HepG2 (cell line): ENCODE data around the gene FAM222A. TPM values are rescaled to one million over a fixed set of nuclear protein-coding genes. Genes with fewer than 3 reads are reported as not detected.

Source experiments
- ATAC-seq: fragments of 200-7000 bp; cut with Tn5 transposase; 3 replicates; pipeline ENCODE4 v1.9.1; 2020; ENCODE audit warnings: mild to moderate bottlenecking, moderate library complexity
- BruUV-seq: library from RNA; stranded (reverse); fragments of 400-500 nt; replicated peaks from 2 replicates; lab custom pipeline; 2021; lab: Mats Ljungman, UMichigan
- CTCF ChIA-PET: fragments of 300-600 bp; formaldehyde crosslinking; extraction: SDS; loops from one replicate; lab custom pipeline; 2021; ENCODE audit warnings: low total read pairs, inconsistent platforms, low intra/inter-chr PET ratio; lab: Yijun Ruan, JAX
- POLR2A ChIA-PET: fragments of 350-600 bp; sonication (Branson Sonifier 250); formaldehyde crosslinking; loops from one replicate; lab custom pipeline; 2020; ENCODE audit warnings: antibody characterized with exemption, inconsistent platforms; lab: Yijun Ruan, JAX
- DNase-seq: peaks from one replicate; pipeline ENCODE4 v3.0.0-alpha.2; 2015; ENCODE audit warnings: low spot score
- FAIRE-seq: peaks from 3 replicates; lab custom pipeline; 2011; peaks lifted over from hg19 to GRCh38; lab: Jason Lieb, UNC
- H2AFZ ChIP-seq: one replicate; pipeline ENCODE4 v1.6.1; 2011; ENCODE audit warnings: low read length, inconsistent platforms
- H3K27ac ChIP-seq: fragments of 300-600 bp; 3 replicates; pipeline ENCODE4 v1.8.0; 2011; ENCODE audit warnings: mixed run types, mild to moderate bottlenecking, mixed read lengths, low read length, inconsistent platforms; ENCODE audit not compliant: insufficient read depth; ENCODE audit errors: extremely low read length
- H3K27me3 ChIP-seq, 2 experiments: fragments of 200-600 bp in 1 of 2; 2 replicates in 1 of 2; 3 replicates in 1 of 2; pipeline versions ENCODE4 v1.6.0 to v1.8.0; 2011; ENCODE audit warnings: low read length in 2 of 2, mild to moderate bottlenecking in 2 of 2, moderate library complexity in 2 of 2, inconsistent platforms in 1 of 2; ENCODE audit not compliant: insufficient read depth in 2 of 2, control insufficient read depth in 1 of 2
- H3K36me3 ChIP-seq, 2 experiments: fragments of 200-600 bp in 1 of 2; replicated peaks in 1 of 2; 2 replicates in 1 of 2; 3 replicates in 1 of 2; pipeline versions ENCODE4 v1.5.1 to v1.8.0; 2011; ENCODE audit warnings: low read length in 2 of 2, inconsistent platforms in 1 of 2; ENCODE audit not compliant: insufficient read depth in 2 of 2, control insufficient read depth in 1 of 2
- H3K4me1 ChIP-seq: 2 replicates; pipeline ENCODE4 v1.5.1; 2012; ENCODE audit warnings: low read length, inconsistent platforms; ENCODE audit not compliant: insufficient read depth
- H3K4me2 ChIP-seq: 2 replicates; pipeline ENCODE4 v1.6.0; 2011; ENCODE audit warnings: low read depth, low read length, inconsistent platforms
- H3K4me3 ChIP-seq, 3 experiments: fragments of 200-600 bp in 1 of 3; sonication (generic), shearing (Covaris generic) in 1 of 3; replicated peaks in 1 of 3; 2 replicates each; pipeline ENCODE4 v1.5.1; 2011 to 2016; ENCODE audit warnings: low read length in 3 of 3, inconsistent platforms in 2 of 3, low read depth in 2 of 3, mild to moderate bottlenecking in 2 of 3, control low read depth in 1 of 3, mixed read lengths in 1 of 3; ENCODE audit not compliant: insufficient read depth in 1 of 3
- H3K79me2 ChIP-seq: one replicate; pipeline ENCODE4 v1.6.1; 2011; ENCODE audit warnings: low read length, inconsistent platforms; ENCODE audit not compliant: insufficient read depth
- H3K9ac ChIP-seq: 2 replicates; pipeline ENCODE4 v1.6.0; 2011; ENCODE audit warnings: mild to moderate bottlenecking, low read depth, low read length, inconsistent platforms; ENCODE audit not compliant: insufficient read depth
- H3K9me3 ChIP-seq: 2 replicates; pipeline ENCODE4 v1.5.1; 2012; ENCODE audit warnings: mild to moderate bottlenecking, low read length
- H4K20me1 ChIP-seq: 2 replicates; pipeline ENCODE4 v1.6.0; 2011; ENCODE audit warnings: inconsistent platforms, mild to moderate bottlenecking, low read length, moderate library complexity; ENCODE audit not compliant: insufficient read depth
- HCFC1 ChIP-seq: fragments of 150-350 bp; IDR thresholded peaks from 2 replicates; pipeline ENCODE4 v1.6.1; 2014; ENCODE audit warnings: low read depth, low read length
- NCOA1 ChIP-seq: sonication (generic); formaldehyde crosslinking; IDR thresholded peaks from 2 replicates; pipeline ENCODE4 v1.9.0; 2021; ENCODE audit warnings: missing genetic modification reagents
- POLR2G ChIP-seq: fragments of 200-400 bp; formaldehyde crosslinking; IDR thresholded peaks from 2 replicates; pipeline ENCODE4 v1.6.1; 2018; ENCODE audit warnings: mild to moderate bottlenecking, low read depth, low read length, moderate library complexity
- ZNF589 ChIP-seq: sonication (generic); formaldehyde crosslinking; conservative IDR thresholded peaks from 2 replicates; pipeline ENCODE4 v1.8.0; 2022; ENCODE audit warnings: mild to moderate bottlenecking, moderate library complexity, missing genetic modification reagents
- WGBS: methylation state at CpG from one replicate; pipeline ENCODE4 v1.1.6; 2017; ENCODE audit warnings: low lambda C conversion rate; 5-methylcytosine and 5-hydroxymethylcytosine counted together
- in situ Hi-C: cut with HindIII; loops from 2 replicates; pipeline ENCODE4 v1.10.0; 2017; ENCODE audit warnings: low pct_unique_long_range_greater_than_20kb; ENCODE audit not compliant: extremely low pct_ligation_motif_present
- intact Hi-C: fragments of 100-400 bp; cut with micrococcal nuclease; formaldehyde crosslinking; loops from one replicate; pipeline ENCODE4 v1.10.0; 2022; ENCODE audit not compliant: unreplicated experiment
- polyA plus RNA-seq, 8 experiments: library from polyadenylated mRNA; depleted of rRNA in 3 of 8; stranded (reverse) in 7 of 8; unstranded in 1 of 8; fragments of >200 nt; fragmentation: Illumina TruSeq in 4 of 8; extraction: Trizol in 4 of 8; gene quantifications; 2 replicates each; pipeline versions ENCODE4 v1.2.1 to v1.2.3, GENCODE V29; 2011 to 2016; ENCODE audit warnings: low read depth in 4 of 8, missing spikeins in 1 of 8, mixed read lengths in 1 of 8; ENCODE audit not compliant: insufficient read depth in 1 of 8
- total RNA-seq, 5 experiments: library from RNA; depleted of rRNA; stranded (reverse); fragments of >200 nt; fragmentation: Illumina TruSeq; extraction: Trizol; gene quantifications; 2 replicates each; pipeline ENCODE4 v1.2.3, GENCODE V29; 2016; ENCODE audit warnings: low read depth in 1 of 5
- TF ChIP-seq, protein P1 (sequence below): sonication (generic); formaldehyde crosslinking; IDR thresholded peaks from 2 replicates; pipeline ENCODE4 v1.5.0; 2020; ENCODE audit warnings: missing genetic modification reagents
- TF ChIP-seq, protein P2 (sequence below): sonication (generic); formaldehyde crosslinking; IDR thresholded peaks from 2 replicates; pipeline ENCODE4 v1.4.0; 2020; ENCODE audit warnings: low read depth, mild to moderate bottlenecking, missing genetic modification reagents

The FAM222A gene
- total and polyA plus RNA-seq, 2 of the 13 experiments (the other 11 are each of a cell fraction or from before 2014, with no cell fraction given) = 2.7 to 9.6 TPM

- no peak for TF ChIP-seq HCFC1
- no peak for TF ChIP-seq POLR2G
- TF ChIP-seq, protein P1, sequence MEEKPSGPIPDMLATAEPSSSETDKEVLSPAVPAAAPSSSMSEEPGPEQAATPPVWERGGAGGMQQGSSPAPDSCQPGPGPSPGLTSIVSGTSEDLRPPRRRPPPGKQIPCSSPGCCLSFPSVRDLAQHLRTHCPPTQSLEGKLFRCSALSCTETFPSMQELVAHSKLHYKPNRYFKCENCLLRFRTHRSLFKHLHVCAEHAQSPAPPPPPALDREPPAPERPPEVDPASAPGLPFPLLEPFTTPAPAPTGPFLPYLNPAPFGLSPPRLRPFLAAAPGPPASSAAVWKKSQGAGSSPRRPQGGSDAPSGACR (CRISPR knock-in tag) = no peak
- TF ChIP-seq NCOA1 (CRISPR knock-in tag) = no peak
Measured at GRCh38 chr12:109731806-109732205, 18.2 kb downstream of the FAM222A start (continued).

GRCh38 chr12:109732321-109733305, 19.0 kb downstream of the FAM222A start:
- ATAC-seq (no peak), FAIRE-seq (no peak), DNase-seq (no peak)
- no peaks in the 10 kb centered on the region for H4K20me1 ChIP-seq
- POLR2A ChIA-PET = no interaction called here
- no peaks in the 10 kb centered on the region for H3K27me3 ChIP-seq
- H3K79me2 ChIP-seq = peaks cover 12% of the 10 kb centered on the region
- no peak overlapping the region for H2AFZ ChIP-seq
- no TSS peak for BruUV-seq
- H3K4me3 ChIP-seq = no peak overlapping the region
- TF ChIP-seq, protein P2, sequence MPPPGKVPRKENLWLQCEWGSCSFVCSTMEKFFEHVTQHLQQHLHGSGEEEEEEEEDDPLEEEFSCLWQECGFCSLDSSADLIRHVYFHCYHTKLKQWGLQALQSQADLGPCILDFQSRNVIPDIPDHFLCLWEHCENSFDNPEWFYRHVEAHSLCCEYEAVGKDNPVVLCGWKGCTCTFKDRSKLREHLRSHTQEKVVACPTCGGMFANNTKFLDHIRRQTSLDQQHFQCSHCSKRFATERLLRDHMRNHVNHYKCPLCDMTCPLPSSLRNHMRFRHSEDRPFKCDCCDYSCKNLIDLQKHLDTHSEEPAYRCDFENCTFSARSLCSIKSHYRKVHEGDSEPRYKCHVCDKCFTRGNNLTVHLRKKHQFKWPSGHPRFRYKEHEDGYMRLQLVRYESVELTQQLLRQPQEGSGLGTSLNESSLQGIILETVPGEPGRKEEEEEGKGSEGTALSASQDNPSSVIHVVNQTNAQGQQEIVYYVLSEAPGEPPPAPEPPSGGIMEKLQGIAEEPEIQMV (CRISPR knock-in tag) = no peak
- TF ChIP-seq ZNF589 = no peak
- 93% methylated on average over 21 of the region's 21 CpGs for WGBS
- peaks cover 0 to 7% of the 10 kb centered on the region in 2 experiments; a peak in 1 of 5 replicates for H3K36me3 ChIP-seq
- no peaks in the 10 kb centered on the region for H3K9me3 ChIP-seq
- H3K4me2 ChIP-seq = no peak overlapping the region
- intact Hi-C loops (no loop called here), in situ Hi-C loops (no loop called here)
- CTCF ChIA-PET = no interaction called here
- peaks cover 68% of the 10 kb centered on the region for H3K4me1 ChIP-seq
- no peak overlapping the region for H3K9ac ChIP-seq
- no peak overlapping the region for H3K27ac ChIP-seq
